Muscle of leg (tissue), 11 donors: ENCODE data around the gene LYPD6. TPM values are rescaled to one million over a fixed set of nuclear protein-coding genes. Genes with fewer than 3 reads are reported as not detected.
"Not testable (repeated sequence)": the region's sequence is repeated elsewhere in the genome, so short reads cannot be mapped to it uniquely, and the experiment has no call there.

Source experiments
- DNase-seq: peaks from one replicate; pipeline ENCODE4 v3.0.0; 2013
- H3K27ac ChIP-seq: one replicate; pipeline ENCODE4 v1.5.1; 2013; ENCODE audit warnings: mild to moderate bottlenecking, low read length, control low read depth
- H3K27me3 ChIP-seq: one replicate; pipeline ENCODE4 v1.6.1; 2013; ENCODE audit warnings: low read length; ENCODE audit not compliant: control insufficient read depth, insufficient read depth
- H3K36me3 ChIP-seq: one replicate; pipeline ENCODE4 v1.6.1; 2013; ENCODE audit warnings: low read length; ENCODE audit not compliant: control insufficient read depth, insufficient read depth
- H3K4me1 ChIP-seq: one replicate; pipeline ENCODE4 v1.6.1; 2013; ENCODE audit warnings: low read length; ENCODE audit not compliant: control insufficient read depth, insufficient read depth
- H3K4me3 ChIP-seq: one replicate; pipeline ENCODE4 v1.5.1; 2013; ENCODE audit warnings: low read length, control low read depth
- H3K9me3 ChIP-seq: replicated peaks from 2 replicates; pipeline ENCODE4 v1.6.1; 2013; ENCODE audit warnings: low read depth, low read length; ENCODE audit not compliant: control insufficient read depth
- WGBS: methylation state at CpG from one replicate; pipeline ENCODE4 v1.1.5; 2013; ENCODE audit warnings: missing lambda C conversion rate; ENCODE audit not compliant: insufficient coverage; 5-methylcytosine and 5-hydroxymethylcytosine counted together
- polyA plus RNA-seq, 8 donors: library from polyadenylated mRNA; unstranded; fragments of 120-200 nt; gene quantifications; one replicate each; pipeline versions ENCODE4 v1.2.1 to v1.2.3, GENCODE V29; 2013; ENCODE audit warnings: inconsistent platforms in 1 of 8, low replicate concordance in 1 of 8; ENCODE audit not compliant: insufficient read length in 8 of 8, insufficient read depth in 1 of 8
- total RNA-seq: library from RNA; stranded (reverse); fragments of 120-200 nt; gene quantifications from one replicate; pipeline ENCODE4 v1.2.4, GENCODE V29; 2013

LYPD6 gene
- total and polyA plus RNA-seq, 9 donors, result 1.3 to 4.7 (median 1.8) TPM

DNA sequence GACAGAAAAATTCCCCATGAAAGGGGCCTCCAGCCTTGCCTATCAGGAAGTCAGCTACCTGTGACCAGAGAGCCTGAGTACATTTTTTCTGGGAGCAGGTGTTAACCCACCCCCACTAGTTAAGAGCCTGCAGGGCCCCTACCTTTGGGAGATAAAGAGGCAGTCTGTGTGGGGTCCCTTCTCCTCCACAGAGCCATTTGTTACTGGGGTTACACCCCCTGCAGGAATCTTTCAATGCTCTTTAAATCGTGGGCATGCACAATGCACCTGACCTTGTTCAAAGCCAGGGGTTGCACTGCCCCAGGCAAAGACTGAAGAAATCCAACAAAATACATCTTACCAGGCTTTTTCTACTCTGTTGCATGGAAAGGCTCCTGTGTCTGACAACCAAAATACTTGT lies 15.7 kb upstream of the LYPD6 start:
- no CpG with 5 or more reads among the region's 1 CpG for WGBS
- no peaks in the 10 kb centered on the region for H3K27me3 ChIP-seq
- no peaks in the 10 kb centered on the region for H3K4me1 ChIP-seq
- no peak overlapping the region for H3K4me3 ChIP-seq
- H3K9me3 ChIP-seq, result no peaks in the 10 kb centered on the region
- no peaks in the 10 kb centered on the region for H3K36me3 ChIP-seq
- no peak overlapping the region for H3K27ac ChIP-seq
- DNase-seq, result no peak

DNA sequence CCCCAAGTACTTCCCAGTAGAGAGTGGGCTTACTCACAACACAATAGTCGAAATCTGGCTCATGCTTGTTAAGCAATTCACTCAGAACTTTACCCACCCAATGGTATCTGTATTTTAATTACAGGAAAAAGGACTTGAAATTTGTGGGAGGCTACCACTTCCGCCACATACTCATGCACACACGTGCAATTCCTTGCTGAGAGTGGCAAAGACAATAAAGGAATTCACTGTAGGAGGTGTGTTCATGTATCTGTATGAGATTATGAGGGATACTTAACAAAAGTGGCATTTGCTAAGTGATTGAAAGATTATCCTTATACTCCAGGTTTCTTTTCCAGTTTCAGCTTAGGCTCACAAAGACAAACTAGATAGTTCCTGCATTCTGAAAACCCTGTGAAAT lies 14.9 kb upstream of the LYPD6 start:
- no peaks in the 10 kb centered on the region for H3K36me3 ChIP-seq
- H3K9me3 ChIP-seq, result no peaks in the 10 kb centered on the region
- WGBS, result no CpG with 5 or more reads among the region's 3 CpGs
- no peaks in the 10 kb centered on the region for H3K27me3 ChIP-seq
- H3K4me3 ChIP-seq, result no peak overlapping the region
- H3K27ac ChIP-seq, result no peak overlapping the region
- no peak for DNase-seq
- no peaks in the 10 kb centered on the region for H3K4me1 ChIP-seq

DNA sequence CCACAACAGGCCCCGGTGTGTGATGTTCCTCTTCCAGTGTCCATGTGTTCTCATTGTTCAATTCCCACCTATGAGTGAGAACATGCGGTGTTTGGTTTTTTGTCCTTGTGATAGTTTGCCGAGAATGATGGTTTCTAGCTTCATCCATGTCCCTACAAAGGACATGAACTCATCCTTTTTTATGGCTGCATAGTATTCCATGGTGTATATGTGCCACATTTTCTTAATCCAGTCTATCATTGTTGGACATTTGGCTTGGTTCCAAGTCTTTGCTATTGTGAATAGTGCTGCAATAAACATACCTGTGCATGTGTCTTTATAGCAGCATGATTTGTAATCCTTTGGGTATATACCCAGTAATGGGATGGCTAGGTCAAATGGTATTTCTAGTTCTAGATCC lies 11.8 kb upstream of the LYPD6 start:
- not testable (repeated sequence) for H3K36me3 ChIP-seq, DNase-seq, H3K4me3 ChIP-seq, H3K4me1 ChIP-seq, H3K27me3 ChIP-seq, H3K27ac ChIP-seq, H3K9me3 ChIP-seq
- WGBS, result no CpG with 5 or more reads among the region's 3 CpGs

DNA sequence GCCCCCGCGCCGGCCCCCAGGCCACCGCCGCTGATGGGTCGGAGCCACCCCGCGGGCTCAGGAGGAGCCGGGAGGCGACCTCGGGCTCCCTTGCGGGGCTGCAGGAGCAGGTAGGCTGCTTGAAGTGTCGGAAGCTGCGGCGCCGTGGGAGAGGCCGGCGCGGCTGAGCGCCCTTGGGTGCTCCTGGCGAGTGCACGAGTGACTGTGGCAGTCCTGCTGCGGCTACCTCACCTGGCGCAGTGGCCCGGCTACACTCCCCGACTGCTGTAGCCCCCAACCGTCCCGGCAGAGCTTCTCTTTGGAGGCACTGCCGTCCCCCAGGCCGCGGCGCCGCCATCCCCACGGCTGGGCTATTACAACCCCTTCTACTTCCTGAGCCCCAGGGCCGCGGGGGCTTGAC lies 10.0 kb upstream of the LYPD6 start:
- no peak for DNase-seq
- Histone ChIP-seq H3K9me3 (no peaks in the 10 kb centered on the region), H3K27me3 (peaks cover 3% of the 10 kb centered on the region), H3K4me1 (no peaks in the 10 kb centered on the region), H3K27ac (no peak overlapping the region), H3K36me3 (no peaks in the 10 kb centered on the region), H3K4me3 (no peak overlapping the region)
- 49% methylated on average over 35 of the region's 36 CpGs for WGBS

DNA sequence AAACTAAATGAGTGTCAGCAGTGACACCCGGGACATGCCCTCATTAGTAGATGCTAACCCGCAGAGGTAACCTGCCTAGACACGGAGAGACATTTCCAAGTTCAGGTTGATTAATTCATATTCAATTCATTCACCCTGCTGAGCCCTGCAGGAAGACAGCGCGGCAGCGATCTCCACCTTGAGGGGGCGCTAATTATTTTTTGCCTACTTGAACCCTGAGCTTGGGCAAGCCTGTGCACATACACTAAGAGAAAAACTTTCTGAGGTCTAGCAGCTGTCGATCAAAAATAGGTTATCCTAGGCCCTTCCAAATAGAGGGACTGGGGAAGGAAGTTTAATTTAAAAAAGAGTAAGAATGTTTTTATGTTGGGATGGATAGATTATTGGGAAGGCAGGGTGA lies 1.3 kb upstream of the LYPD6 start:
- DNase-seq, result no peak
- Histone ChIP-seq H3K4me1 (peaks cover 12% of the 10 kb centered on the region), H3K9me3 (no peaks in the 10 kb centered on the region), H3K27ac (no peak overlapping the region), H3K4me3 (no peak overlapping the region), H3K36me3 (no peaks in the 10 kb centered on the region), H3K27me3 (peaks cover 29% of the 10 kb centered on the region)
- 40% methylated on average over 7 of the region's 8 CpGs for WGBS

DNA sequence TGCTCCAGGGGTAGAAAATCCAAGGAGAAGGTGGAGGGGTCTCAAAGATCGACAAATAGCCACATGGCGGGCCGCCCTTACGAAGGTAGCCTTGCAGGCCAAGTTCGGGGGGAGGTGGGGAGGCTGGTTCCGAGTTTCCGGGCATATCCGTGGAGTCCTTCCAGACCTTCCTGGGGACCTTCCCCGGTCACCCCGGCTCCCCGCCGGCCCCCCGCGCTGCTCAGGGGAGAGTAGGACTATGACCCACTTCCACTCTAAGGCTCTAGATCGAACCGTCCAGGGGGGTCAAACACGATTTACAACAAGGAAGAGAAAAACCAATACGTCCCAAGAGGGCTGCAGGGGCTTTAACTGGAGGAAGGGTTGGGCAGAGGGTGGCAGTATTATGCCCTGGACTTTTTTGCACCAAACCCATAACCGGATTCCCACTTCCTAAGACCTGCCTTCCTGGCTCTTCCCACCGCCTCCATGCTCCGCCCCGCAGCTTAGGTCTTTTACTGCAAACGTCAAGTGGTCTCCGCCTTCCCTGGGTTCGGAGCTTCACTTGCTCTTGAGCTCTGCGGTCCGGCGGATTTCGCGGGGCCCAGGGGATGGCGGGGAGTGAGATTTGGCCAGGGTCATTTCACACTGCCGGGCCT lies 779 bp upstream of the LYPD6 start:
- peak overlapping the region; percentile 68 for H3K4me3 ChIP-seq
- peaks cover 31% of the 10 kb centered on the region for H3K27me3 ChIP-seq
- 2% methylated on average over 9 of the region's 32 CpGs for WGBS
- no peaks in the 10 kb centered on the region for H3K9me3 ChIP-seq
- peak; percentile 79 for DNase-seq
- H3K27ac ChIP-seq, result peak overlapping the region; percentile 35
- H3K36me3 ChIP-seq, result no peaks in the 10 kb centered on the region
- peaks cover 12% of the 10 kb centered on the region for H3K4me1 ChIP-seq

DNA sequence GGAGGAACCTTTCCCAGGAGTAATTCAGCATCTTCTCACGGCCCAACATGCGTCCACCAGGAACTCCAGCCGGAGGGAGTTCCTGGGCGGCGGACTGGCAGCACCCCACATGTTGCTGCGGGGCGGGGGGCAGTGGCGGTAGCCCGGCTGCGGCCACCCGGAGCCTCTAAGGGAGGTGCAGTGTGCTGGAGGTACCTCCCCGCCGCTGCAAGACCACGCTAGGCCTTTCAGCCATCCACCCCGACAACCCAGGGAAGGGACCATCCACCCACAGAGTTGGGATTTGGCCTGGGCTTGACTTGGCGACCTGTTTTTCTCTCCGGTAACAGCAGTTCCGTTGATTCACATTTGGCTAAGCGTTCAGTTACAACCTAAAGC lies 625 bp downstream of the LYPD6 start:
- Histone ChIP-seq H3K9me3 (no peaks in the 10 kb centered on the region), H3K4me1 (peaks cover 12% of the 10 kb centered on the region), H3K36me3 (no peaks in the 10 kb centered on the region), H3K27me3 (peaks cover 31% of the 10 kb centered on the region), H3K27ac (no peak overlapping the region), H3K4me3 (peak overlapping the region; percentile 61)
- DNase-seq, result peak; percentile 6
- WGBS, result under 1% methylated on average over 10 of the region's 19 CpGs

DNA sequence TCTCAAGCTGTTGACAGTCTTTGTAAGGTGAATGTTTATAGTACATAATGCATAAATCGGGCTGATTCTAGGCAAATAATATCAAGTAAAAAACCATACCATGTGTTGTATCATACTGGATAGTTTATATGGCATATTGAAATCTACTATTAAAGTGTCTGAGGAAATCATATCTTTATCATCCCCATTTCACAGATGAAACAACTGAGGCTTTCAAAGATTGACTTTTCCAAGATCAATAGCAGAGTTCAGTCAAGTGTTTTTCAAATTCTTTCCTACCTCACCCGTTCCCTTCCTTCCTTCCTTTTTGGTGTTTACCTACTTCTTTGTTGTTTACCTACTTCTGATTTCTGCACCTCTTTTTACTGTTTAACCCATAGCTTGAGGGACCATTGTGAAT lies 2.0 kb downstream of the LYPD6 start:
- 60% methylated on average over 1 of the region's 2 CpGs for WGBS
- Histone ChIP-seq H3K27me3 (peaks cover 31% of the 10 kb centered on the region), H3K9me3 (no peaks in the 10 kb centered on the region)

DNA sequence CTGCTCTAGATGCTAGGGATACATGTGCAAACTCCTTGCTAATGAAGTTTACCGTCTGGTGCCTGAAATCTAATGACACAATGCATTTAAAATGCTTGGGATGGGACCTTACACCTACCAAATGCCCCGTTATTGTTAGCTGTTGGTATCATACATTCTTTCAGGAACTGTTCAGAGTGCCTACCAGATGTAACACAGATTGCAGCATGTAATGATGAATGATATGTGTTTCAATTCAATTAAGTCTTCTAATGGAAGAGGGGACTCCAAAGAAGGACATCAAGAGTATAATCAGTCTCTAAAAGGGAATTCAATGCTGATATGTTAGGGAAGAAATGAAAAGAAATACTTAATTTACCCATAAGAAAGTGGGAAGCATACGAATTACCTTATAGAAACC lies 3.2 kb downstream of the LYPD6 start:
- no peaks in the 10 kb centered on the region for H3K9me3 ChIP-seq
- DNase-seq, result no peak
- H3K4me3 ChIP-seq, result no peak overlapping the region
- H3K27ac ChIP-seq, result no peak overlapping the region
- H3K4me1 ChIP-seq, result peaks cover 12% of the 10 kb centered on the region
- WGBS, result 38% methylated on average over 1 of the region's 3 CpGs
- peaks cover 24% of the 10 kb centered on the region for H3K27me3 ChIP-seq
- H3K36me3 ChIP-seq, result no peaks in the 10 kb centered on the region

More for the DNA sequence above, 2.0 kb downstream of the LYPD6 start:
- Histone ChIP-seq H3K4me3 (no peak overlapping the region), H3K36me3 (no peaks in the 10 kb centered on the region), H3K4me1 (peaks cover 12% of the 10 kb centered on the region), H3K27ac (no peak overlapping the region)
- no peak for DNase-seq

DNA sequence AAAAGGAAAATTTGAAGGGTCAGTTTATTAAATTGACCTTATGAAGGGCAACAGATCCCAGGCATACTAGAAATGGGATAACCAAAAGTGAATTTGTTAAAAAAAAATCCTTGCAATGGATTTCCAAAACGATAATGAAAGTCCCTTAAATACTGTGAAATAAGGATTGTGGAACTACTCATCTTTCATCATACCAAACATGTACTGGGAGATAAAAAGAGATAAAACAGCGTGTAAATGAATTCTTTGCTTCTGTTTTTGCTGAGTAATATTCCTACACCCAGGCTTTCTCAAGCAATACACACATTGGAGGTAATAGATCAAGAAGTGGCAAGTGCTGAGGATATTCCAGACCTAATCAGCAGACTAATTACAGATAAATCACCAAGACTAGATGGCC lies 3.8 kb downstream of the LYPD6 start:
- H3K27ac ChIP-seq, result no peak overlapping the region
- peaks cover 12% of the 10 kb centered on the region for H3K4me1 ChIP-seq
- no peak for DNase-seq
- no peak overlapping the region for H3K4me3 ChIP-seq
- H3K9me3 ChIP-seq, result no peaks in the 10 kb centered on the region
- H3K27me3 ChIP-seq, result peaks cover 21% of the 10 kb centered on the region
- WGBS, result no CpG with 5 or more reads among the region's 2 CpGs
- H3K36me3 ChIP-seq, result no peaks in the 10 kb centered on the region

DNA sequence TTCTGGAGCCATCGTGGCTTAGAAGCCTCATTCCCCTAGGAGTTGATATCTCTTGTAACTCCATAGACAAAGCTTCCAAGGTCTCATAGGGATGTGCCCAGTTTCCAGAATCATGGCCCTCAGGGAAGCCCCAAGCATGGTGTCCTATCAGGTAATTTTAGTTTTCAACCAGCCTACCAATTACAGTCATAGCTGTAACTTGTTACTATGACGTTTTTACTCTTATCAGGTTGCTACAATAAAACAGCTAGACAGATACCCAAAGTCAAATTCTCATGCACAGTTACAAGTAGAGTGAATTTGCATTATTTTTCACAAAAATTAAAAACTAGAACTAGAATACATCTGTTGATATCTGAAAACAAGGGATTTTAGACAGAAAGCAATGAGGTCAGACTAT lies 8.9 kb downstream of the LYPD6 start:
- no peaks in the 10 kb centered on the region for H3K9me3 ChIP-seq
- no peak overlapping the region for H3K27ac ChIP-seq
- no peak for DNase-seq
- WGBS, result 100% methylated on average over 1 of the region's 2 CpGs
- H3K36me3 ChIP-seq, result no peaks in the 10 kb centered on the region
- H3K4me1 ChIP-seq, result no peaks in the 10 kb centered on the region
- H3K27me3 ChIP-seq, result peaks cover 2% of the 10 kb centered on the region
- no peak overlapping the region for H3K4me3 ChIP-seq
